Smooth muscle cell (in vitro differentiated cells): ENCODE results near the gene FRMD3. TPM values are rescaled to one million over a fixed set of nuclear protein-coding genes. Genes with fewer than 3 reads are reported as not detected.

ENCODE experiments used
- DNase-seq: peaks from one replicate; lab custom pipeline; 2025; ENCODE audit not compliant: unreplicated experiment; lab: John Stamatoyannopoulos, UW
- H2AFZ ChIP-seq: fragments of 200-600 bp; sonication (generic); 2 replicates; pipeline ENCODE4 v1.6.0; 2016; ENCODE audit warnings: antibody characterized with exemption, low read depth, mild to moderate bottlenecking
- H3F3A ChIP-seq: fragments of 200-600 bp; sonication (generic); 2 replicates; pipeline ENCODE4 v1.6.0; 2017; ENCODE audit warnings: antibody characterized with exemption, low read depth
- H3K27ac ChIP-seq: fragments of 200-600 bp; sonication (generic); 2 replicates; pipeline ENCODE4 v1.5.1; 2016; ENCODE audit warnings: low read depth, mild to moderate bottlenecking
- H3K27me3 ChIP-seq: fragments of 200-600 bp; sonication (generic); 2 replicates; pipeline ENCODE4 v1.6.1; 2016; ENCODE audit warnings: low read depth, mild to moderate bottlenecking
- H3K36me3 ChIP-seq: fragments of 200-600 bp; sonication (generic); 2 replicates; pipeline ENCODE4 v1.5.1; 2016; ENCODE audit warnings: low read depth
- H3K4me1 ChIP-seq: fragments of 200-600 bp; sonication (generic); 2 replicates; pipeline ENCODE4 v1.5.1; 2016; ENCODE audit warnings: low read depth
- H3K4me2 ChIP-seq: fragments of 200-600 bp; sonication (generic); 2 replicates; pipeline ENCODE4 v1.6.0; 2016; ENCODE audit warnings: mild to moderate bottlenecking
- H3K4me3 ChIP-seq: fragments of 200-600 bp; sonication (generic); 2 replicates; pipeline ENCODE4 v1.5.1; 2016; ENCODE audit warnings: mild to moderate bottlenecking
- H3K79me2 ChIP-seq: fragments of 200-600 bp; sonication (generic); 2 replicates; pipeline ENCODE4 v1.6.0; 2016; ENCODE audit warnings: low read depth, mild to moderate bottlenecking
- H3K9ac ChIP-seq: fragments of 200-600 bp; sonication (generic); 2 replicates; pipeline ENCODE4 v1.6.0; 2016; ENCODE audit warnings: low read depth
- H3K9me3 ChIP-seq: fragments of 200-600 bp; sonication (generic); replicated peaks from 2 replicates; pipeline ENCODE4 v1.5.1; 2016; ENCODE audit warnings: low read depth
- H4K20me1 ChIP-seq: fragments of 200-600 bp; sonication (generic); 2 replicates; pipeline ENCODE4 v1.6.0; 2016; ENCODE audit warnings: low read depth
- WGBS: methylation state at CpG from one replicate; pipeline ENCODE4 v1.1.7; 2016; ENCODE audit warnings: low lambda C conversion rate; 5-methylcytosine and 5-hydroxymethylcytosine counted together
- polyA plus RNA-seq: library from polyadenylated mRNA; unstranded; fragments of >200 nt; fragmentation: Nextera tagmentation; extraction: Ambion mirVana; gene quantifications from 2 replicates; pipeline ENCODE4 v1.2.1, GENCODE V29; 2016
- total RNA-seq: library from RNA; depleted of rRNA; stranded (reverse); fragments of >200 nt; gene quantifications from 2 replicates; pipeline ENCODE4 v1.2.3, GENCODE V29; 2014
- TF ChIP-seq, protein P1 (sequence below): fragments of 200-600 bp; sonication (generic); IDR thresholded peaks from 2 replicates; pipeline ENCODE4 v1.5.1; 2017; ENCODE audit warnings: borderline replicate concordance, mild to moderate bottlenecking, antibody characterized with exemption; ENCODE audit not compliant: insufficient read depth, poor library complexity, severe bottlenecking

FRMD3 gene
- total and polyA plus RNA-seq, 2 experiments from 2014 or later, result 0.72 to 2.8 TPM

- H3K27ac ChIP-seq, result peak overlapping the region; percentile 47
- no peak overlapping the region for H3K9ac ChIP-seq
- H3K36me3 ChIP-seq, result no peaks in the 10 kb centered on the region
- TF ChIP-seq, protein P1, sequence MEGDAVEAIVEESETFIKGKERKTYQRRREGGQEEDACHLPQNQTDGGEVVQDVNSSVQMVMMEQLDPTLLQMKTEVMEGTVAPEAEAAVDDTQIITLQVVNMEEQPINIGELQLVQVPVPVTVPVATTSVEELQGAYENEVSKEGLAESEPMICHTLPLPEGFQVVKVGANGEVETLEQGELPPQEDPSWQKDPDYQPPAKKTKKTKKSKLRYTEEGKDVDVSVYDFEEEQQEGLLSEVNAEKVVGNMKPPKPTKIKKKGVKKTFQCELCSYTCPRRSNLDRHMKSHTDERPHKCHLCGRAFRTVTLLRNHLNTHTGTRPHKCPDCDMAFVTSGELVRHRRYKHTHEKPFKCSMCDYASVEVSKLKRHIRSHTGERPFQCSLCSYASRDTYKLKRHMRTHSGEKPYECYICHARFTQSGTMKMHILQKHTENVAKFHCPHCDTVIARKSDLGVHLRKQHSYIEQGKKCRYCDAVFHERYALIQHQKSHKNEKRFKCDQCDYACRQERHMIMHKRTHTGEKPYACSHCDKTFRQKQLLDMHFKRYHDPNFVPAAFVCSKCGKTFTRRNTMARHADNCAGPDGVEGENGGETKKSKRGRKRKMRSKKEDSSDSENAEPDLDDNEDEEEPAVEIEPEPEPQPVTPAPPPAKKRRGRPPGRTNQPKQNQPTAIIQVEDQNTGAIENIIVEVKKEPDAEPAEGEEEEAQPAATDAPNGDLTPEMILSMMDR, result no peak
- H3K79me2 ChIP-seq, result no peaks in the 10 kb centered on the region
- H2AFZ ChIP-seq, result peak overlapping the region; percentile 98
- DNase-seq, result no peak
- H3K27me3 ChIP-seq, result no peaks in the 10 kb centered on the region
- peaks cover 7% of the 10 kb centered on the region for H3F3A ChIP-seq
- no peaks in the 10 kb centered on the region for H4K20me1 ChIP-seq
- 45% methylated on average over 12 of the region's 12 CpGs for WGBS
- H3K4me2 ChIP-seq, result peak overlapping the region; percentile 89
- peaks cover 4% of the 10 kb centered on the region for H3K4me1 ChIP-seq
- peak overlapping the region; percentile 94 for H3K4me3 ChIP-seq
- no peaks in the 10 kb centered on the region for H3K9me3 ChIP-seq
Observed at GRCh38 chr9:83219924-83220438, 318.2 kb downstream of the FRMD3 start.

DNA sequence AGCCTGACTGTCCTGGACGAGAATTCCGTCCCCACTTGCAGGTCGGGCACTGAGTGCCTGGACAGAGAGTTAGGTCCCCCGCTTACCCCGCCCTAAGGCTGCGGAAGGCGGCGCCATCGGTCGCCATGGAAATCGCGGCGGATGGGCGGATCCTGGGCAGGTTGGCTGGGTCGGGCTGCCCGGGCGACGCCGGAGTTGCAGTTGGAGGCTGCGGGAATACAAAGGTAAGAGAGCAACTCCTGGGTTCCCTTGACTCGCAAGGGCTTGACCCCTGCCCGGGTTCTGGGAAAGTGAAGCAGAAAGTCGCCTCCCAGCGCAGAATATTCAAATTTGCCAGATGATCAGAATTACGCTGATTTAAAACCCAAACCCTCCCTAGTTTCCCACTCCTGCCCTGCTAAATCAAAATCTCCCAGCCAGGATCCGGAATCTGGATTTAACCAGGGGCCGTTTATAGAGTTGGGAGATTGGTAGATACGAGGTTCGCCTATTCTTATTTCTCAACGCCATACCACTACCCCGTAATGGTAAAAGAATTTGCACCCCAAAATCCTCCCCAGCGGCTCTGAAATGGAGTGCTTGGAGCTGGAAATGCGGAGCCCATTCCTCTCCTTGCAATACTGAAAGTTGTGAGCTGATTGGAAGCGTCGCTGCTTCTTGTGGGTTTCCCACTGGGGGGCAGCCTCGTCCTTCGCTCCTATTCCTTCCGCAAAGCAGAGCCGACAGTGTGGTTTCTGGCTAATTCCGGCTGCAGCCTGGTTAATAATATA, 318.9 kb downstream of the FRMD3 start:
- H3K36me3 ChIP-seq, result no peaks in the 10 kb centered on the region
- H3K4me3 ChIP-seq, result peak overlapping the region; percentile 94
- WGBS, result 3% methylated on average over 40 of the region's 40 CpGs
- no peaks in the 10 kb centered on the region for H3K27me3 ChIP-seq
- peak; percentile 19 for DNase-seq
- peaks cover 4% of the 10 kb centered on the region for H3K4me1 ChIP-seq
- H4K20me1 ChIP-seq, result no peaks in the 10 kb centered on the region
- peak overlapping the region; percentile 47 for H3K27ac ChIP-seq
- TF ChIP-seq, protein P1, result peak; percentile 52
- peaks cover 7% of the 10 kb centered on the region for H3F3A ChIP-seq
- peak overlapping the region; percentile 98 for H2AFZ ChIP-seq
- no peaks in the 10 kb centered on the region for H3K9me3 ChIP-seq
- H3K4me2 ChIP-seq, result peak overlapping the region; percentile 89
- no peaks in the 10 kb centered on the region for H3K79me2 ChIP-seq
- peak overlapping the region; percentile 41 for H3K9ac ChIP-seq

DNA sequence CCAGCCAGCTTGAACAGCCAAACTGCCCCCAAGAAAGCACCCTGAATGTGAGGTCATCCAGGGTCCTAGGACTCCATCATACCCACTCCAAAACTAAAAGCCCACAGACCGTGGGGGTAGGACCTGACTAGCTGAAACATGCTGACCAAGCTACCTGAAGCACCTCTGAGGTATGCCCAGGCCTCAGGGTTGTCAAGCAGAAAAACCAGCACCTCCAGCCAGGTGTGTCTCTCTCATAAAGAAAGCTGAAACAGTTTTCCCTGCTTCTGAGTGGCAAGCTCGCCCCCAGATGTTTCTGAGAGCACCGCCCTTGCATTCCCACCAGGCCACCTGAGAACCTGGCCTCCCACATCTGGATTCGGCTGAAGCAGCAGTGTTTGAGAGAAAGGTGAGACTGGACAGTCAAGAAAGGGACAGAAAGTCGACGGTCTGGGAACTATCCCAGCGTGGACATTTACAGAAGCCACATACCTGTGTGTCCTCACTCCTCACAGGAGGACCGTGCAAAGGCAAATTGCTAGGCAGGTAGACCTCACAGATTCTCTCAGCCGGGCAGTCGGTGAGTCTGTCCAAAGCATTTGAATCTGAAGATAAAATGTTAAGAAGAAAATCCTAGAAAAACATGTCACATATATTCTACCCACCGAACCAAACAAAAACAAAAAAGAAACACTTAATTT, 319.6 kb downstream of the FRMD3 start:
- Histone ChIP-seq H3K4me2 (peak overlapping the region; percentile 89), H2AFZ (no peak overlapping the region), H3K79me2 (no peaks in the 10 kb centered on the region), H3K9me3 (no peaks in the 10 kb centered on the region), H3K27ac (no peak overlapping the region), H3K4me3 (peak overlapping the region; percentile 94), H3K27me3 (no peaks in the 10 kb centered on the region), H4K20me1 (no peaks in the 10 kb centered on the region), H3F3A (peaks cover 7% of the 10 kb centered on the region), H3K36me3 (no peaks in the 10 kb centered on the region), H3K4me1 (peaks cover 4% of the 10 kb centered on the region), H3K9ac (no peak overlapping the region)
- TF ChIP-seq, protein P1, result no peak
- no peak for DNase-seq
- WGBS, result 87% methylated on average over 11 of the region's 11 CpGs
